K562 (cell line): Measurements from ENCODE around the gene MRPL54. TPM values are rescaled to one million over a fixed set of nuclear protein-coding genes. Genes with fewer than 3 reads are reported as not detected.
A peak's percentile ranks its signal among the peaks of the same experiment; 100 is the strongest.

Source experiments
- CBX1 ChIP-seq: sonication (generic); IDR thresholded peaks from 2 replicates; pipeline ENCODE4 v1.6.1; 2016; ENCODE audit warnings: antibody characterized with exemption, low read depth, mild to moderate bottlenecking
- CHD4 ChIP-seq: fragments of 200-600 bp; sonication (generic); IDR thresholded peaks from 3 replicates; pipeline ENCODE4 v1.6.1; 2012; ENCODE audit warnings: low read depth, mild to moderate bottlenecking, mixed read lengths, low read length, inconsistent platforms; ENCODE audit not compliant: insufficient read depth, insufficient replicate concordance, poor library complexity, severe bottlenecking
- HDAC2 ChIP-seq: fragments of 450-650 bp; IDR thresholded peaks from 2 replicates; pipeline ENCODE4 v1.6.1; 2016; ENCODE audit warnings: mild to moderate bottlenecking
- HDGF ChIP-seq: fragments of 450-650 bp; IDR thresholded peaks from 2 replicates; pipeline ENCODE4 v1.6.1; 2016
- NUFIP1 ChIP-seq: fragments of 450-650 bp; IDR thresholded peaks from 2 replicates; pipeline ENCODE4 v1.6.1; 2018; ENCODE audit not compliant: partially characterized antibody
- RCOR1 ChIP-seq, 2 experiments: IDR thresholded peaks; 2 replicates each; pipeline ENCODE4 v1.6.1; 2012; ENCODE audit warnings: low read depth in 2 of 2, low read length in 2 of 2, borderline replicate concordance in 1 of 2, improper control_type of control experiment in 1 of 2
- ZKSCAN3 ChIP-seq: fragments of 250-450 bp; sonication (Bioruptor Pico); IDR thresholded peaks from 2 replicates; pipeline ENCODE4 v1.4.0; 2020
- polyA plus RNA-seq, 8 experiments: library from polyadenylated mRNA; depleted of rRNA in 4 of 8; stranded (reverse) in 5 of 8; unstranded in 3 of 8; fragments of >200 nt; fragmentation: Nextera tagmentation in 2 of 8; fragmentation: Illumina TruSeq in 1 of 8; extraction: Ambion mirVana in 2 of 8; extraction: Trizol in 1 of 8; gene quantifications; 2 replicates each; pipeline versions ENCODE4 v1.2.1 to v1.2.3, GENCODE V29; 2011 to 2014; ENCODE audit warnings: inconsistent platforms in 1 of 8, missing spikeins in 1 of 8
- total RNA-seq, 7 experiments: library from RNA; depleted of rRNA in 6 of 7; stranded (reverse); fragments of >200 nt in 6 of 7; fragmentation: Illumina TruSeq in 2 of 7; extraction: Trizol in 2 of 7; gene quantifications; 2 replicates each; pipeline versions ENCODE4 v1.2.1 to v1.2.3, GENCODE V29; 2011 to 2021; ENCODE audit warnings: low replicate concordance in 1 of 7
- TF ChIP-seq, protein P1 (sequence below): fragments of 200-800 bp; sonication (Bioruptor generic); IDR thresholded peaks from 2 replicates; pipeline ENCODE4 v1.6.1; 2017; ENCODE audit warnings: missing genetic modification characterization, missing compliant biosample characterization
- TF ChIP-seq, protein P2 (sequence below): IDR thresholded peaks from 2 replicates; pipeline ENCODE4 v1.6.1; 2012; ENCODE audit warnings: low read depth, low read length, improper control_type of control experiment, borderline replicate concordance

The MRPL54 gene
- total and polyA plus RNA-seq, 9 of the 15 experiments (the other 6 are each of a cell fraction or from before 2014, with no cell fraction given): 3.5 to 120 (median 56.9) TPM

DNA sequence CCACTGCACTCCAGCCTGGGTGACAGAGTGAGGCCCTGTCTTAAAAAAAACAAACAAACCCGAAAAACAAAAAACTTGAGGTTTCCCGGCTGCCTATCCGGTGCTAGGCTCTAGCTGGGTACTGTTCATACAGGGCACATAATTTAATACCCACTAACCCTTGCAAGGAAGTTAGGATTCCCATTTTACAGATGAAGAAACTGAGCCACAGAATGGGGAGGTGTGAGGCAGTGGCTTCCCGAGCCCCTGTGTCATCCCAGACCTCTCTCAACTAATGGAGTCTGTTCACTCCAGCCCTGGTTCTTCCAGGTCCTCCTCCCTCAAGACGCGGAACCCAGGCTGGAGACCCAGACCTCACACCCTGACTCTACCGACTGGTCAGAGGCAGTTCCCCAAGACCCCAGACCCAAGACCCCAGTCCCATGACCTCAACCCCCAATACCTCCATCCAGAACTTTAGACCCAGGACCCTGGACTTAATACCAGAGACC lies 1.6 kb upstream of the MRPL54 start (continued):
- TF ChIP-seq RCOR1 (IDR thresholded peaks at IDR 0.05; ENCODE audit: borderline replicate concordance in 1 of 2, low read depth in 2 of 2, low read length in 2 of 2) (peak in 1 of 2 experiments; percentile 80; a peak in 2 of 4 replicates), NUFIP1 (peak; percentile 7), HDGF (0 out of 2 replicates have a peak, but pooled peaks have one; percentile 57), CBX1 (0 out of 2 replicates have a peak, but pooled peaks have one; percentile 65), HDAC2 (peak; percentile 90), ZKSCAN3 (CRISPR knock-in tag) (no peak), CHD4 (peak; percentile 44)
- TF ChIP-seq, protein P1, sequence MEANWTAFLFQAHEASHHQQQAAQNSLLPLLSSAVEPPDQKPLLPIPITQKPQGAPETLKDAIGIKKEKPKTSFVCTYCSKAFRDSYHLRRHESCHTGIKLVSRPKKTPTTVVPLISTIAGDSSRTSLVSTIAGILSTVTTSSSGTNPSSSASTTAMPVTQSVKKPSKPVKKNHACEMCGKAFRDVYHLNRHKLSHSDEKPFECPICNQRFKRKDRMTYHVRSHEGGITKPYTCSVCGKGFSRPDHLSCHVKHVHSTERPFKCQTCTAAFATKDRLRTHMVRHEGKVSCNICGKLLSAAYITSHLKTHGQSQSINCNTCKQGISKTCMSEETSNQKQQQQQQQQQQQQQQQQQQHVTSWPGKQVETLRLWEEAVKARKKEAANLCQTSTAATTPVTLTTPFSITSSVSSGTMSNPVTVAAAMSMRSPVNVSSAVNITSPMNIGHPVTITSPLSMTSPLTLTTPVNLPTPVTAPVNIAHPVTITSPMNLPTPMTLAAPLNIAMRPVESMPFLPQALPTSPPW (CRISPR knock-in tag): peak; percentile 7; the same call in 1 of the 2 replicates
- TF ChIP-seq, protein P2, sequence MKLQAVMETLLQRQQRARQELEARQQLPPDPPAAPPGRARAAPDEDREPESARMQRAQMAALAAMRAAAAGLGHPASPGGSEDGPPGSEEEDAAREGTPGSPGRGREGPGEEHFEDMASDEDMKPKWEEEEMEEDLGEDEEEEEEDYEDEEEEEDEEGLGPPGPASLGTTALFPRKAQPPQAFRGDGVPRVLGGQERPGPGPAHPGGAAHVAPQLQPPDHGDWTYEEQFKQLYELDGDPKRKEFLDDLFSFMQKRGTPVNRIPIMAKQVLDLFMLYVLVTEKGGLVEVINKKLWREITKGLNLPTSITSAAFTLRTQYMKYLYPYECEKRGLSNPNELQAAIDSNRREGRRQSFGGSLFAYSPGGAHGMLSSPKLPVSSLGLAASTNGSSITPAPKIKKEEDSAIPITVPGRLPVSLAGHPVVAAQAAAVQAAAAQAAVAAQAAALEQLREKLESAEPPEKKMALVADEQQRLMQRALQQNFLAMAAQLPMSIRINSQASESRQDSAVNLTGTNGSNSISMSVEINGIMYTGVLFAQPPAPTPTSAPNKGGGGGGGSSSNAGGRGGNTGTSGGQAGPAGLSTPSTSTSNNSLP: no peak
